ENCODE measurements around the gene BBS9. TPM values are rescaled to one million over a fixed set of nuclear protein-coding genes. Genes with fewer than 3 reads are reported as not detected.

BBS9 gene
- total RNA-seq, 1 donor from 2014 or later: 31.2 TPM

GRCh38 chr7:33351709-33352108 lies 222.3 kb downstream of the BBS9 start:
- DNase-seq (ENCODE audit: extremely low spot score in 2 of 2): no peak
- intact Hi-C loops (cut with DNase I): no loop called here
- H3K4me1 ChIP-seq: no peaks in the 10 kb centered on the region

GRCh38 chr7:33354201-33354600 lies 224.8 kb downstream of the BBS9 start:
- no peak for TF ChIP-seq CTCF (IDR thresholded peaks at IDR 0.05)
- TF ChIP-seq POLR2A (IDR thresholded peaks at IDR 0.05): no peak
- TF ChIP-seq POLR2AphosphoS5 (IDR thresholded peaks at IDR 0.05; ENCODE audit: insufficient read depth in 1 of 2, low read depth in 1 of 2): no peak
- no peaks in the 10 kb centered on the region for H3K36me3 ChIP-seq

More at GRCh38 chr7:33351709-33352108, 222.3 kb downstream of the BBS9 start:
- Histone ChIP-seq H3K27me3 (no peaks in the 10 kb centered on the region), H3K4me3 (no peak overlapping the region), H3K27ac (no peak overlapping the region), H3K9me3 (no peaks in the 10 kb centered on the region), H3K36me3 (no peaks in the 10 kb centered on the region)
- TF ChIP-seq POLR2A (IDR thresholded peaks at IDR 0.05) (no peak), POLR2AphosphoS5 (IDR thresholded peaks at IDR 0.05; ENCODE audit: insufficient read depth in 1 of 2, low read depth in 1 of 2) (no peak), CTCF (IDR thresholded peaks at IDR 0.05) (no peak)

GRCh38 chr7:33355386-33355785 lies 226.0 kb downstream of the BBS9 start:
- DNase-seq (ENCODE audit: extremely low spot score in 2 of 2): no peak
- TF ChIP-seq POLR2AphosphoS5 (IDR thresholded peaks at IDR 0.05; ENCODE audit: insufficient read depth in 1 of 2, low read depth in 1 of 2) (no peak), POLR2A (IDR thresholded peaks at IDR 0.05) (no peak), CTCF (IDR thresholded peaks at IDR 0.05) (no peak)
- no peak overlapping the region for H3K4me3 ChIP-seq
- intact Hi-C loops (cut with DNase I): no loop called here
- no peak overlapping the region for H3K27ac ChIP-seq
- no peaks in the 10 kb centered on the region for H3K36me3 ChIP-seq
- H3K9me3 ChIP-seq: no peaks in the 10 kb centered on the region
- H3K27me3 ChIP-seq: no peaks in the 10 kb centered on the region
- no peaks in the 10 kb centered on the region for H3K4me1 ChIP-seq

More at GRCh38 chr7:33354201-33354600, 224.8 kb downstream of the BBS9 start:
- Histone ChIP-seq H3K27me3 (no peaks in the 10 kb centered on the region), H3K27ac (no peak overlapping the region), H3K4me3 (no peak overlapping the region), H3K4me1 (no peaks in the 10 kb centered on the region), H3K9me3 (no peaks in the 10 kb centered on the region)
- intact Hi-C loops (cut with DNase I): no loop called here
- DNase-seq (ENCODE audit: extremely low spot score in 2 of 2): no peak

GRCh38 chr7:33356336-33356735 lies 227.0 kb downstream of the BBS9 start:
- Histone ChIP-seq H3K27me3 (no peaks in the 10 kb centered on the region), H3K27ac (no peak overlapping the region), H3K9me3 (no peaks in the 10 kb centered on the region), H3K4me3 (no peak overlapping the region), H3K4me1 (no peaks in the 10 kb centered on the region), H3K36me3 (no peaks in the 10 kb centered on the region)
- no peak for DNase-seq (ENCODE audit: extremely low spot score in 2 of 2)
- no peak for TF ChIP-seq POLR2AphosphoS5 (IDR thresholded peaks at IDR 0.05; ENCODE audit: insufficient read depth in 1 of 2, low read depth in 1 of 2)
- TF ChIP-seq CTCF (IDR thresholded peaks at IDR 0.05): no peak
- TF ChIP-seq POLR2A (IDR thresholded peaks at IDR 0.05): no peak
- intact Hi-C loops (cut with DNase I): no loop called here

GRCh38 chr7:33357846-33358245 lies 228.5 kb downstream of the BBS9 start:
- TF ChIP-seq POLR2AphosphoS5 (IDR thresholded peaks at IDR 0.05; ENCODE audit: insufficient read depth in 1 of 2, low read depth in 1 of 2) (no peak), POLR2A (IDR thresholded peaks at IDR 0.05) (no peak), CTCF (IDR thresholded peaks at IDR 0.05) (no peak)
- intact Hi-C loops (cut with DNase I): no loop called here
- no peaks in the 10 kb centered on the region for H3K27me3 ChIP-seq
- H3K4me3 ChIP-seq: no peak overlapping the region
- no peaks in the 10 kb centered on the region for H3K4me1 ChIP-seq
- no peaks in the 10 kb centered on the region for H3K36me3 ChIP-seq
- H3K9me3 ChIP-seq: no peaks in the 10 kb centered on the region
- no peak for DNase-seq (ENCODE audit: extremely low spot score in 2 of 2)
- H3K27ac ChIP-seq: no peak overlapping the region
